Subcutaneous abdominal adipose tissue (tissue), 5 donors: ENCODE data around the gene SLC9A9.

Experiments used
- H3K27ac ChIP-seq: one replicate; pipeline ENCODE4 v1.7.0; 2013; ENCODE audit warnings: low read depth, mild to moderate bottlenecking, inconsistent platforms, low read length, moderate library complexity
- H3K27me3 ChIP-seq, 5 donors: one replicate each; pipeline ENCODE4 v1.7.0; 2013; ENCODE audit warnings: low read length in 5 of 5, inconsistent platforms in 1 of 5; ENCODE audit not compliant: control insufficient read depth in 5 of 5, insufficient read depth in 4 of 5
- H3K36me3 ChIP-seq, 5 donors: one replicate each; pipeline ENCODE4 v1.7.0; 2013; ENCODE audit warnings: low read length in 5 of 5; ENCODE audit not compliant: control insufficient read depth in 5 of 5, insufficient read depth in 5 of 5
- H3K4me1 ChIP-seq, 5 donors: one replicate each; pipeline ENCODE4 v1.7.0; 2013; ENCODE audit warnings: low read length in 5 of 5, mild to moderate bottlenecking in 3 of 5, moderate library complexity in 1 of 5; ENCODE audit not compliant: control insufficient read depth in 5 of 5, insufficient read depth in 5 of 5
- H3K4me3 ChIP-seq, 5 donors: one replicate each; pipeline ENCODE4 v1.7.0; 2013; ENCODE audit warnings: low read length in 5 of 5, low read depth in 1 of 5
- H3K9ac ChIP-seq, 5 donors: one replicate each; pipeline ENCODE4 v1.7.0; 2013; ENCODE audit warnings: low read length in 5 of 5, mild to moderate bottlenecking in 4 of 5, moderate library complexity in 3 of 5
- H3K9me3 ChIP-seq, 5 donors: one replicate each; pipeline ENCODE4 v1.7.0; 2013; ENCODE audit warnings: low read length in 5 of 5; ENCODE audit not compliant: control insufficient read depth in 5 of 5
- donor health status: healthy.
- donor health status: healthy.
- donor health status: healthy.
- donor health status: healthy.
- donor health status: healthy.

Gene SLC9A9

DNA sequence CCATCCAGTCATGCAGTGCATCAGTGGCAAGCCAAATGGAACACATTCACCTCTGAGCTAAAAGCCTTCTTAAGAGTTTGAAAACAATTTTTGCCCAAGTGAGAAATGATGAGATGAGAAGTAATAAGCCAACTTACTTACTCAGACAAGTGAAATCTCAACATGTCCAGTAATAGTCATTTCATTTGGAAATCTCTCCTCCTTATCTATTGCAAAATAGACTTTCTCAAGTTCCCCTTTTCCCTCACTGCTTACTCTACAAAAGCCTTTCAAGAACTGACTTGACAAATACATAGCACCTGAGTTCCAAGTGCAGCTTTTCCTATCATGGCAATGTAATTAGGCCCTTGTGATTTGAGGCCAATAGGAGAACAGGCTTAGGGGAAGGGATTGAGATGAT lies 282.3 kb downstream of the SLC9A9 start:
- H3K4me3 ChIP-seq: no peak overlapping the region

DNA sequence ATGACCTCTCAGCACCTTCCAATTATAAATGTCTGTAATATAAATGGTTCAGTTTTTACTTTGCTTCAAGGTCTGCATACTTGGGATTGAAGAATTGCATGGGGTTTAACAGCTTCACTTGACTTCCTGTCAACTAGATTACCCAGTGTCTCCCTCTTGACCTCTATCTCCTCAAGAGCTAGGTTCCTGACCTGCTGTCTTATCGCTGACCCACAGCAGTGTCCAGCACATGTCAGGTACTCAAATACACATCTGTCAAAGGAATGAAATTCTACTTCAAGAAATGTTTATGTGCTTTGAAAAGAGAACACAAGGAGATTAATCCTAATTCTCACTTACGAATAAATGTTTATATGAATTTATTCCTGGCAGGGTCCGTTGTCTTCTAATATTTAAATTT lies 284.5 kb downstream of the SLC9A9 start:
- H3K4me1 ChIP-seq: peaks cover 0 to 15% (median 0%) of the 10 kb centered on the region in 5 donors
- H3K9me3 ChIP-seq: no peaks in the 10 kb centered on the region
- no peak overlapping the region for H3K4me3 ChIP-seq
- H3K27me3 ChIP-seq: no peaks in the 10 kb centered on the region
- H3K36me3 ChIP-seq: no peaks in the 10 kb centered on the region
- H3K9ac ChIP-seq: no peak overlapping the region
- no peak overlapping the region for H3K27ac ChIP-seq

More for the DNA sequence above, 282.3 kb downstream of the SLC9A9 start:
- Histone ChIP-seq H3K4me1 (peaks cover 0 to 15% (median 0%) of the 10 kb centered on the region in 5 donors), H3K9me3 (no peaks in the 10 kb centered on the region), H3K9ac (no peak overlapping the region), H3K27ac (peak overlapping the region; percentile 54), H3K27me3 (no peaks in the 10 kb centered on the region), H3K36me3 (no peaks in the 10 kb centered on the region)

DNA sequence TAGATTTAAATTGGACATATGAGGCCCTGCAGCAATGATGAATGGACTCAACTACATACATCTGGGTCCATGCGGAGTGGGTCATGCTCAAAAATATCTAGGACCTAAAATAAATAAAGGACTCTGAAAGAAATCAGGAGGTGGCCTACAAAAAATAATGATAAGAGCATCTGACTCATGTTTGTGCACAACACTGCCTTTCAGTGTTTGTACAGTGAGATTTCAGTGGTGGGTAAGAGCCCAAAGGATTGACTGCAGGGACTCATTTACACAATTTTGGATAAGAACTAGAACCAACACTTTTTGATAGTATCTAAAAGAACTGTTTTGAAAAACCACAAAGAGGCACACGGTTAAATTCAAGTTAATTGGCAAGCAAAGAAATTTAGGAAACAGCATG lies 285.5 kb downstream of the SLC9A9 start:
- H3K4me1 ChIP-seq: peaks cover 0 to 15% (median 0%) of the 10 kb centered on the region in 5 donors
- H3K9ac ChIP-seq: no peak overlapping the region
- H3K9me3 ChIP-seq: peaks cover 0 to 7% (median 5%) of the 10 kb centered on the region in 5 donors
- H3K36me3 ChIP-seq: no peaks in the 10 kb centered on the region
- no peaks in the 10 kb centered on the region for H3K27me3 ChIP-seq
- H3K27ac ChIP-seq: no peak overlapping the region
- no peak overlapping the region for H3K4me3 ChIP-seq

GRCh38 chr3:143559296-143559695 lies 289.0 kb downstream of the SLC9A9 start:
- H3K9ac ChIP-seq: no peak overlapping the region
- H3K4me3 ChIP-seq: no peak overlapping the region
- H3K36me3 ChIP-seq: no peaks in the 10 kb centered on the region
- peaks cover 0 to 4% (median 0%) of the 10 kb centered on the region in 5 donors for H3K4me1 ChIP-seq
- H3K27ac ChIP-seq: no peak overlapping the region
- peaks cover 0 to 7% (median 5%) of the 10 kb centered on the region in 5 donors for H3K9me3 ChIP-seq
- no peaks in the 10 kb centered on the region for H3K27me3 ChIP-seq

DNA sequence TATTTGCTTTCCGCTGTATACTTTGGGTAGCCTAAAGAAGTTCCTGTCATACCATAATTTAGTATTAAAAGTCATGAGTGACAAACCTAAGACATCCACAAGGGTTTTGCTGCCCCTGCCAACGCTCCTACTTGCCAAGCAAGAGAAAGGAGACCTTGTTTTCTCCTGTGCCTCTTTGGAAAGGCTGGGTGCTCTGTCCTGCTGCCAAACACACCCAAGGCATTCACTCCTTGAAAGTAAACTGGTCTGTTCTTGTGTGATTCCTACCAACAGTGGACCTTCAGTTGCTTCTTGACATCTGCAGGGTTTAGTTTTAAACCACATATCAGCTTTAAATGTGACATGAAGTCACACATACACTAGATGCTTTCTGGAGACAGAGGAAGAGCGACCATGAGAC lies 295.4 kb downstream of the SLC9A9 start:
- H3K27me3 ChIP-seq: no peaks in the 10 kb centered on the region
- H3K9ac ChIP-seq: no peak overlapping the region
- peaks cover 0 to 34% (median 7%) of the 10 kb centered on the region in 5 donors for H3K4me1 ChIP-seq
- H3K27ac ChIP-seq: no peak overlapping the region
- no peak overlapping the region for H3K4me3 ChIP-seq
- peaks cover 0 to 1% (median 0%) of the 10 kb centered on the region in 5 donors for H3K9me3 ChIP-seq
- H3K36me3 ChIP-seq: peaks cover 0 to 18% (median 7%) of the 10 kb centered on the region in 5 donors

DNA sequence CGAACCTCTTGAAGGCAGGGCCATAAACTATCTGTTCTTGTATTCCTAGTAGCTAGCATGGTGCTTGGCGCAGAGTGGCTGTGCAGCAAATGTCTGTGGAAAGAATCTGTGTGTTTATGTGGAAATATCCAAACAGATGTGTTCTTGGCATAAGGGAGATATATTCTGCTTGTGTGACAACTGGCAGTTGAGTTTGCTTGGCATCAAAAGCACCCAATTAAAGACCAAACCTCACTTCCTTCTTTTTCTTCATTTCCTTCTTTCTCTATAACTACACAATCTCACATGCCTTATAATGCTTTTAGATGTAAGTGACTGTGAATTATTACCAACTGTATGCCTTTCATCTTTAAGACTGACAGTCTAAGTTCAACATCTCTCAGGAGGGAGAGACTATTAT lies 296.5 kb downstream of the SLC9A9 start:
- H3K4me3 ChIP-seq: no peak overlapping the region
- no peak overlapping the region for H3K9ac ChIP-seq
- H3K9me3 ChIP-seq: no peaks in the 10 kb centered on the region
- peaks cover 0 to 34% (median 7%) of the 10 kb centered on the region in 5 donors for H3K4me1 ChIP-seq
- no peak overlapping the region for H3K27ac ChIP-seq
- no peaks in the 10 kb centered on the region for H3K27me3 ChIP-seq
- H3K36me3 ChIP-seq: peaks cover 0 to 18% (median 7%) of the 10 kb centered on the region in 5 donors

GRCh38 chr3:143548861-143549497 lies 299.3 kb downstream of the SLC9A9 start:
- peaks cover 0 to 30% (median 7%) of the 10 kb centered on the region in 5 donors for H3K4me1 ChIP-seq
- no peaks in the 10 kb centered on the region for H3K9me3 ChIP-seq
- H3K4me3 ChIP-seq: no peak overlapping the region
- H3K27ac ChIP-seq: no peak overlapping the region
- no peak overlapping the region for H3K9ac ChIP-seq
- peaks cover 0 to 21% (median 7%) of the 10 kb centered on the region in 5 donors for H3K36me3 ChIP-seq
- H3K27me3 ChIP-seq: no peaks in the 10 kb centered on the region

DNA sequence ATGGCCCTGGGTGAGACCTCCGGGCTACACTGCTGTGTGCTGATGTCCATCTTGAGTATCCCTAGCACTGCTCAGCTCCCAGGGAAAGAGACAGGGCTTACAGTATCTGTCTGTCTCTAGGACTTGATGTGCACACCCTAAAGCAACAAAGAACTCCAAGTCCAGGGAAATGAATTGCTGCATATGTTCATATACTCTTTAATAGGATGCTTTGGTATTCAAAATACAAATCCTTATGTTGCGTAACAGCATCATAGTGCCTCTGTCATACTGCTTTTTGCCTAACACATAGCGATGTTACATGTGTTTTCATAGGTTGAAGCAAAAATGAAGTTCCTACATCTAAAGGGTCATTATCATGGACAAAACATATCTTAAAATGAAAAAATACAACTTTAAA lies 299.9 kb downstream of the SLC9A9 start:
- H3K9me3 ChIP-seq: no peaks in the 10 kb centered on the region
- H3K36me3 ChIP-seq: peaks cover 0 to 21% (median 7%) of the 10 kb centered on the region in 5 donors
- H3K27me3 ChIP-seq: no peaks in the 10 kb centered on the region

DNA sequence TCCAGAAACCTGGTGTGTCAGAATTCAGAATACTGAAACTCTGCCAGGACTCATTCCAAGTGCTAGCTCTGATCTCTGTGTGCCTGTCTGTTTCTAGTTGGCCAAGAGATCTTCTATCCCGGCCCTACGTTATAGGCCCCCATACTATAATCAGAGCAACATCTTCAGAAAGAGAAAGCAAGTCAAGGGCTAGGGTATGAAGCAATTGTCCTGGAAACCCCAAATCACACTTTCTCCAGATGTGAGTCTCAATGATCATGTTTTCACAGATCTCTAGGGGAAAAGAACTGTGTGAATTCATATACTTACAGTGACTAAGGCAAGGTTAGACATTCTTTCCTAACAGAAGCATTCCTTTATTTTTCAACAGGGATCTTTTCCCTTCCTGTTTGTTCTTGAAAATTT lies 309.7 kb downstream of the SLC9A9 start:
- no peak overlapping the region for H3K4me3 ChIP-seq
- H3K27ac ChIP-seq: peak overlapping the region; percentile 91
- H3K36me3 ChIP-seq: no peaks in the 10 kb centered on the region
- peak overlapping the region in 1 of 5 donors; percentile 72 for H3K9ac ChIP-seq
- H3K9me3 ChIP-seq: no peaks in the 10 kb centered on the region
- peaks cover 6 to 42% (median 34%) of the 10 kb centered on the region in 5 donors for H3K4me1 ChIP-seq
- H3K27me3 ChIP-seq: no peaks in the 10 kb centered on the region

More for the DNA sequence above, 299.9 kb downstream of the SLC9A9 start:
- H3K27ac ChIP-seq: no peak overlapping the region
- H3K4me3 ChIP-seq: no peak overlapping the region
- H3K4me1 ChIP-seq: peaks cover 0 to 30% (median 7%) of the 10 kb centered on the region in 5 donors
- H3K9ac ChIP-seq: no peak overlapping the region

DNA sequence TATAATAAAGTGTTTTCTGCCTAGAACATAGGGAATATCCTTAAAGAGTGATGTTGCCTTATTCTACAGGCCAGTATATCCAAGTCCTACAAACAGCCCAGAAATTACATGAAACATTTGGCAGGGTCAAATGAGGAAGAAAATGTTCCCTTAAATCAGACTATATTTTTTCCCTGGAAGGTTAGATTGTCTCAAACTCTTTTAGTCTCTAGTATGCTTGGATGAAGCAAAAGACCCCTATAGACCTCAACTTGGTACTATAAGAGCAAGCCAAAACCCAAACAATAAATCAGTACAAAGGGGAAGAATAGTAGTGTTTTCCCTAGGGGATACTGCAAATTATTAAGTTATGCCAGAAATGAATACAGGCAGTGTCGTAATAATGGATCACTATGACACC lies 310.2 kb downstream of the SLC9A9 start:
- H3K36me3 ChIP-seq: no peaks in the 10 kb centered on the region
- H3K9ac ChIP-seq: peak overlapping the region in 1 of 5 donors; percentile 72
- peaks cover 6 to 43% (median 34%) of the 10 kb centered on the region in 5 donors for H3K4me1 ChIP-seq
- no peak overlapping the region for H3K4me3 ChIP-seq
- H3K27ac ChIP-seq: peak overlapping the region; percentile 91
- H3K27me3 ChIP-seq: no peaks in the 10 kb centered on the region
- H3K9me3 ChIP-seq: no peaks in the 10 kb centered on the region
